A172 (cell line): ENCODE data around the gene PALLD. TPM values are rescaled to one million over a fixed set of nuclear protein-coding genes. Genes with fewer than 3 reads are reported as not detected.

Experiments
- DNase-seq: peaks from one replicate; pipeline ENCODE4 v3.0.0-alpha.2; 2015; ENCODE audit warnings: low spot score
- total RNA-seq: library from RNA; depleted of rRNA; stranded (reverse); fragments of >200 nt; shearing (Covaris generic); gene quantifications from 2 replicates; pipeline ENCODE4 v1.2.3, GENCODE V29; 2014

PALLD gene
- total RNA-seq, 1 experiment from 2014 or later = 17.9 TPM

- DNase-seq = no peak
These were observed 177.4 kb downstream of the PALLD start for GRCh38 chr4:168674077-168674747.

GRCh38 chr4:168674866-168675265 lies 178.0 kb downstream of the PALLD start:
- DNase-seq = no peak

- DNase-seq = no peak
These were observed 180.2 kb downstream of the PALLD start for GRCh38 chr4:168677063-168677462.

GRCh38 chr4:168677879-168678278 lies 181.0 kb downstream of the PALLD start:
- DNase-seq = no peak

DNA sequence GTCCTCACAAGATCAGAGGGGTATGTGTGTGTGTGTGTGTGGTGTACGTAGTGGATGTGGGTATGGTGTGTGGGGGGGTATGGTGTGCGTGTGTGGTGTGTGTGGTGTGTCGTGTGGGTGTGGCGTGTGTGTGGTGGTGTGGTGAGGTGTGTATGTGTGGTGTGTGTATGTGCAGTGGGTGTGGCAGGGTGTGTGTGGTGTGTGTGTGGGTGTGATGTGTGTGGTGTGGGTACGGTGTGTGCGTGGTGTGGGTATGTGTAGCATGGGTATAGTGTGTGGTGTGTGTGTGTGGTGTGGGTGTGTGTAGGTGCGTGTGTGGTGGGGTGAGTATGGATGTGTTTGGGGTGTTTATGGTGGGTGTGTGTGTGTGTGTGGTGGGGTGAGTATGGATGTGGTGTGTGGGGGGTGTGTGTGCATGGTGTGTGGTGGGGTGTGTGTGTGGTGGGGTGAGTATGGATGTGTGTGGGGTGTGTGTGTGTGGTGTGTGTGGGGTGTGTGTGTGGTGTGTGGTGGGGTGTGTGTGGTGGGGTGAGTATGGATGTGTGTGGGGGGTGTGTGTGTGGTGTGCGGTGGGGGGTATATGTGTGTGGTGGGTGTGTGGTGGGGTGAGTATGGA lies 182.0 kb downstream of the PALLD start:
- no peak for DNase-seq

GRCh38 chr4:168679397-168679796 lies 182.5 kb downstream of the PALLD start:
- DNase-seq = no peak

GRCh38 chr4:168679819-168680218 lies 183.0 kb downstream of the PALLD start:
- no peak for DNase-seq

DNA sequence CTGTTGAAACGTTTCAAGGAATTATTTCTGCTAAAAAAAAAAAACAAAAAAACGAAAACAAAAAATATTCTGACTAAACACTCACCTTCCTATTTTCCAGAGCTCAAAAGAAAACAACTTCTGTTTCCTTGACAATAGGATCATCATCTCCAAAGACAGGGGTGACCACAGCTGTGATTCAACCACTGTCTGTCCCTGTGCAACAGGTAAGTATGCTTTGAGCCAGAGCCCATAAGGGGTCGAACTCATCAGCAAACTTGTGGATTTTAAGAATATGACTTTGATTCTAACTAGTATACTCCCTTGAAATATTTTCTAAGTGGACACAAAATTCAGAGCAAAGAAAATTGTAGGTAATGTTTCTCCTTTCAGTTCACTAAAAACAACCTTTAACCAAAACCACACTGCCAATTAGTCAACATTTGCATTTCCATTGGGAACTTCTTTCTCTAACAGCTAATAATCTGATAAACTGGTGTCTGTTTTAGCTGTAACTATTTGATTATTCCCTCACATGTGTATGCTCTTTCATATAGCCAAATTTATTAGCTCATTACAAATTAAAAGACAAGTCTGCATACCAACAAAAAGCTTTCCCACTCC lies 186.1 kb downstream of the PALLD start:
- DNase-seq = no peak

DNA sequence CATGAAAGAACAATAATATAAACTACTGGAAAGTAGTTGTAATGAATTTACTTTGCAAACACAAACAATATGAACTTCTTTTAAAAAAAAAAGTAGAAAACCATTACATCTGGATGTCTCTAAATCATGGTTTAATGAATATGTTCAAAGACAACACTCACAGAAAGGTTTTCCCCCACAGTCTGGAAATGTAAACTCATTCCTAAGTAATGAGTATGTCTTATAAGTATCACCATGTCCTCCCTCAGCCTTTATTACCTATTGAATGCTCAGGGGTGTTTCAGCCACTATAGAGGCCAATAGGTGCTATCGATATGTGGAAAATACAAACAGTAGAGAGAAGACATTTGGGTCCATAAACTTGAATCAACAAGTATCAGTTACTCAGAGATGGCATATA lies 186.7 kb downstream of the PALLD start:
- no peak for DNase-seq

GRCh38 chr4:168685136-168685809 lies 188.4 kb downstream of the PALLD start:
- no peak for DNase-seq

DNA sequence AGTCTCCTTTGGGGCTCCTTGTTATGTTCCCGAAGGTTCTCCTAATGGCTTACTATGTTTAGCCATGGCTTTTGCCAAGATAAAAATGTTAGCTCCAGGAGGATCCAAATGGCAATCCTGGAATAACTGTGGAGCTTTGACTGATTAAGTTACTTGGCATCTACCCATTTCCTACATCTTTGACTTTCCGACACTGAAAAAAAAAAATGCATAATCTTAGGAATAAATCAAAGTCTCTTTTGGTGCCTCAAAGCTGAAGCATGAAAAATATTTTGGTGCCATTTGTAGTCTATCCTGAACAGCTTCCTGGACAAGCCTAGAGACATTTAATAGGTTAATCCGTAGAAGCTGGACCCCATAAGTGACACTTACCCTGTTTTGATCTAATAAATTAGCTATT lies 191.7 kb downstream of the PALLD start:
- DNase-seq = no peak

GRCh38 chr4:168689791-168690190 lies 192.9 kb downstream of the PALLD start:
- no peak for DNase-seq

GRCh38 chr4:168690199-168690598 lies 193.3 kb downstream of the PALLD start:
- no peak for DNase-seq

DNA sequence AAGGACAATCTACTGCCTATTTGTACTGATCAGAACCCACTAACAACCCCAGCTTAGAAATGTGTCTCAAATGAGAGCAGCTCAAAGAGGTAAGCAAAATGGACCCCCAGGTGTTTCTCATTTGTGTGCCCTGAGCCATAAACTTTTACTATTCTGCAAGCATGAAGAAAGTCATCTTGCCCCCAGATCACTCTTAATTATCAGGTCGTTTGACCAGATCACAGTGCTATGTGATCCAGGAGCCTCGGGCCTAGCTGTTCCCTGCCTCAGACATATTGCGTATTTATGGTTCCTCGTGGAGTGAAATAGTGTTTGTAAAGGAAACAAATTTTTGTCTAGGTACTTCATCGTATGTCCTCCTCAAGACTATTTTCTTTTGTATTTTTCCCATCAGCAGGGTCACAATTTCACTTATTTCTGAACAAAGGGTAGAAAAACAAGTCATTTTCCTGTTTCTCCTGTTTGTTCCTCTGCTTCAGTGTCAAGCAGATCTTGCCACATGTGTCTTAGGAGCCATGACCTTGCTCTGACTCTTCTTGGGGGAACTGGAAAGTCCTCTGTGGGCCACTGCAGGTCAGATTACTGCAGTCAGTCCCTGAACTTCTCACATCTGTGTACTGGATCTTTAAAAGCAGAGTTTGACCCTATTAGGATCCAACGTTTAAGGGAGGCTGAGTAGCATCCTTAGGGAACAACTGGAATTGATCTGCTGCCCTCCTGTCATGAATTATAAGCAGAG lies 194.9 kb downstream of the PALLD start:
- no peak for DNase-seq

DNA sequence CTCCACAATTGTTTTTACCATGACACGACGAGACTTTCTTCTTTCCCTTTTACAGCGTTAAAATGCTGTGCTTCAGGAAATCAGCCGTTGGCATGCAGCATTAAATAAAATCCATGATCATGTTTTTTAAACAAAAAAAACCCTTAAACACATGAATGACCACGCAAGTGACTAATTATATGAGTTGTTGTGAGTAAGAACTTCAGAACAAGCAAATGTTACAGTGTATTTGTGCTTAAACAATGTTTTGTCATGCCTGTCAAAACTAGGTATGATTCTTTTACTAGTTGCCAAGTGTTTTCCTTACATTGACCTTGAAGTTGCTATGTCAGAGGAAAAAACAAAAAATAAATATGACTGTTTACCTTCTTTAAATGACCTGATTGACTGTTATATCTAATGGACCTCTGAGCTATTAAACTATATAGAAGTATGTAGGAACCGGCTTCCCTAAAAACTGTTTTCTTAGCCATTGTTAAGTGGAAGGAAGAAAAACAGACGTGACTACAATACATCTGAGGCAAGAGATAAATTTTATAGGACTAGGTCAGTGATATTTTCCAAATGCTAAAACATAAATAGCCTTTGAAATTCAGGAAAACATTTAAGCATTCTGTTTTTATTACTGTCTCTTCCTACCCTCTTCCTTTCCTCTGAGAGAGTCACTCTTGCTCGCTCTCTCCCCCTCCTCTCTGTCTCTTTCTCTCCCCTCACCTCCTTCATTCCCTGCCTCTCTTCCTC lies 197.1 kb downstream of the PALLD start:
- no peak for DNase-seq

- DNase-seq = no peak
These were observed 197.8 kb downstream of the PALLD start for GRCh38 chr4:168694667-168695066.

DNA sequence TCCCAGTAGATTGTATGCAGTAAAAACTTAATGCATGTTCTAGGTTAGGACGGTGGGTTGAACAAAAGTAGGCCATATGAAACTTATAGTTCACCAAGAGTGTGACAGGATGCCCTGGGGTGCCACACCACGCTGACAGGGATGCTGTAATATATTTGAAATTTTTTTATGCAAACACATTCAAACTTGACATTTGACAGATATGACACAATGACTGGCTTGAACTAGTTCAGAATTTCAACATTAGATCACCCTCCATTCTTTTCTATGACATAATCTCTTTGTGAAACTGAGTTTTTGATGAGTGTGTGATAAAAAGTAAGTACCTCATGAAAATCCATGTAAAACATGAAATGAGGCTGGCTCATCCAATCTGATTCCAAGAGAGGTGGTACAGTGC lies 198.4 kb downstream of the PALLD start:
- no peak for DNase-seq

DNA sequence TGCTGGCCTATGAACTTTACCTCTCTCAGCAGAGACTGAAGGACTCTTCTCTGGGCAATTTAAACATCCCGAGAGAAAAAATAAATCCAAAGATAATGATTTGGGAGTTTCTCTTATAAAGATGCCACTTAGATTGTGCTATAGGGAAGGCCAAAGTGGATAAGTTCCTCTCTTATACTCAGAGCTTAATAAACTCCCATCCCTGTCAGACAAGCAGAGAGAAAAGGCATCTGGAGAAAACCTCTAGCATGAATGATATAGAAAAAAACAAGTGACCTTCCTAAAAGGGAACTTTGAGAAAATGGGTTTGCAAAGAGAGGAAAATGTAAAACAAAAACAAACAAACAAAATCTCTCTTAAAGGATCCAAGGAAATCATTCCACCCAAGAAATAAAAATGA lies 199.4 kb downstream of the PALLD start:
- no peak for DNase-seq

GRCh38 chr4:168696826-168697225 lies 200.0 kb downstream of the PALLD start:
- DNase-seq = no peak

DNA sequence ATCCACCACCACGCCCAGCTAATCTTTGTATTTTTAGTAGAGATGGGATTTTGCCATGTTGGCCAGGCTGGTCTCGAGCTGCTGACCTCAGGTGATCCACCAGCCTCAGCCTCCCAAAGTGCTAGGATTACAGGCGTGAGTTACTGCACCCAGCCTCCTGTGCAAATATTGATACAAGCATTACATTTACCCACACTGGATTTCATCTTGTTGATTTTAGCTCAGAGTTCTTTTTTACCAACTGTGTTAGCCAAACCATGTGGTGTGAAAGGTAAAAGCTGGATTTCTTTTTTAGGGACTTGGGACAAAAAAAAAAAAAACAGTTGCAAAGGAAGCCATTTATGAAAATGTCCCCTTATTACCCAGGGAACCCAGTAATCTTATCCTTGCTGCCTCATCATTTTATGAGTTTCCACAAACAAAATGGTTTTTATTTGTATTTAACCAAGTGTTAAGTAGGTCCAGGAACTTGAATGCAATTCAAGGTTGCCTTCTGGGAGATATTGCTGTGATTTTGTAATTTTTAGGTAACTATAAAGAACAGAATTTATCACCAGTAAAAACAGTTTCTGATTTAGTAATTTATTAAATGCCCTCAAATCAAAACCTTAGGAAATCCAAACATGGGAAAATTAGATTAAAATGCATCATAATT lies 202.5 kb downstream of the PALLD start:
- no peak for DNase-seq

DNA sequence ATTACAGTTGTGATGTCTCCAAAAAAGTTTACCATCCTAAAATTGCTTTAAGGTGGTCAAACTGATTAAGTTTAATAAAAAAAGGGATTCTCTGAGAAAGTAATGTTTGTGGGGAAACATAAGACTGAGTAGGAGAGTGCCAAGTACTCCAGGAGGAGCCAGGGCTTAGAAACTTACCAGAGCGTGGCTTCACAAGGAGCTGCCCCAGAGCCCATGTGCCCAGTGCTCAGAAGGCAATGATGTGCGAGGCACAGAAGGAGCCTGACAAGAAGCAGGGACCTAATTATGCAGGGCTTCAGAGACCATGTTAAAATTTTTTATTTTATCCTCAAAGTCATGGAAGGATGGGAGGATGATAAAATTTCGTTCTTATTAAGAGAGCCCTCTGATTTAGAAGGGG lies 204.2 kb downstream of the PALLD start:
- no peak for DNase-seq
